Mammary epithelial cell (primary cell): Measurements from ENCODE around the gene SLC35B4.

Source experiments
- CTCF ChIP-seq, 2 donors: IDR thresholded peaks in 1 of 2; conservative IDR thresholded peaks in 1 of 2; 2 replicates each; pipeline ENCODE4 v1.5.1; 2011 to 2012; ENCODE audit warnings: inconsistent platforms in 2 of 2, low read length in 2 of 2, mild to moderate bottlenecking in 2 of 2, control low read depth in 1 of 2, low read depth in 1 of 2; ENCODE audit not compliant: insufficient read depth in 1 of 2; ENCODE audit errors: extremely low read depth in 1 of 2
- EZH2 ChIP-seq: IDR thresholded peaks from 2 replicates; pipeline ENCODE4 v1.6.1; 2012; ENCODE audit warnings: low read length, inconsistent platforms, borderline replicate concordance

DNA sequence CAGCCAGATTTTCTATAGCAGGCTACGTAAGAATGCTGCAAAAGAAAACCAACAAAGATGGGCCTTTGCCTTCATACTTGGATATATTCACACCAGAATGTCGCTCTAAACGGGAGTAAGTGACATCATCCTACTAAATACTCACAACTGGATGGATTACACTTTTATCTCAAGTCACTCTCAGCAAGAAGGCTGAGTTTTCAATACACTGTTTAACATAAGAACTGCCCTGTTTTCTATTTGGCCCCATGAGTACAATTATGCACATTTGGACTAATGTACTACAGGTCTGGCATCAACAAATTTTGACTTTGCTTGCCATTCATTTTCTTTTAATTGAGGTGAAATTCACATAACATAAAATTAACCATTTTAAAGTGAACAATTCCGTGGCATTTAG, 8.2 kb downstream of the SLC35B4 start:
- no peak for TF ChIP-seq CTCF (conservative IDR thresholded peaks at IDR 0.05 in 1 of 2, IDR thresholded peaks at IDR 0.05 in 1 of 2; ENCODE audit: extremely low read depth in 1 of 2, insufficient read depth in 1 of 2, low read depth in 1 of 2, low read length in 2 of 2)
- no peak for TF ChIP-seq EZH2
